ENCODE results near the gene RASL12. TPM values are rescaled to one million over a fixed set of nuclear protein-coding genes. Genes with fewer than 3 reads are reported as not detected.

RASL12 gene
- total RNA-seq, 2 donors from 2014 or later = 27.2 TPM

DNA sequence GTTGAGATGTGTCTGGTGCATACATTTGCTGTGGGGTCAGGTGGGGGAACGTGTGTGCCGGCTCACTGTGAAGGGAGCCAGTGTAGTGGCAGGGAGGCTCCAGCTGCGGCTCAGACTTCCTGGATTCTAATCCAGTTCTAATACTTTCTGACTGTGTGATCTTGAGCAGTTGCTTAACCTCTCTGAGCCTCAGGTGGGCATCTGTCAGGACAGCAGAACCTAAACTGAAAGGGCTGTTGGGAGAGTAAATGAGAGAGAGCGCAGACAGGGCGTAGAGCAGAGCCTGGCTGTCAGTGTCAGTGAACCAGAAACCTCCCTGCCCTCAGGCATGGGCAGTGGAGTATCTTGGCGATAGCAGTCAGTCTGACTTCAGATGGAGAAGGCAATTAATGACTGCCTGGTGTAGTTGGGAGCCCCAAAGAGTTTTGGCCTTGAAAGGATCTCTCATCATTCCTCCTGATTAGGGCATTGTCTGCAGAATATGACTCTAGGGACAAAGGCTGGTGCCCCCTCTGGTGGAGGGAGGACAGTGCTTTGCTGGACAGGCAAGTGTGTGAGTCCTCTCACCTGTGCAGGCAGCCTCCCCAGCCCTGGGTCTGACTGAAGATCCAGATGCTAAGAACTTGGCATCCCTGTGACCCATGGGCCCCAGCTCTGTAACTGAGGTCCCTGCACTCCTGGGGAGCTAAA lies 18.3 kb upstream of the RASL12 start:
- Histone ChIP-seq H3K9me3 (ENCODE audit: control insufficient read depth, low read length) (no peaks in the 10 kb centered on the region), H3K27me3 (ENCODE audit: control insufficient read depth, insufficient read depth, low read length, poor library complexity, severe bottlenecking) (no peaks in the 10 kb centered on the region), H3K4me1 (ENCODE audit: control insufficient read depth, insufficient read depth, low read length) (peaks cover 40% of the 10 kb centered on the region), H3K4me3 (ENCODE audit: low read length) (no peak overlapping the region), H3K9ac (ENCODE audit: extremely low read depth, low read length, poor library complexity, severe bottlenecking) (no peak overlapping the region), H3K27ac (ENCODE audit: low read depth, low read length) (no peak overlapping the region), H3K36me3 (ENCODE audit: control insufficient read depth, insufficient read depth, low read length) (no peaks in the 10 kb centered on the region)
- Mint-ChIP-seq H3K27ac (no peak overlapping the region), H3K4me1 (peaks cover 73% of the 10 kb centered on the region), H3K27me3 (ENCODE audit: insufficient read depth) (peaks cover 36% of the 10 kb centered on the region), H3K36me3 (ENCODE audit: low read depth) (no peaks in the 10 kb centered on the region), H3K4me3 (no peak overlapping the region), H3K9me3 (no peaks in the 10 kb centered on the region)
- 91 to 97% methylated on average over 3 to 6 of the region's 6 CpGs for WGBS, 2 experiments (ENCODE audit: insufficient coverage in 1 of 2, insufficient read length in 1 of 2)
- peak; percentile 89 for DNase-seq
- TF ChIP-seq, protein P1, sequence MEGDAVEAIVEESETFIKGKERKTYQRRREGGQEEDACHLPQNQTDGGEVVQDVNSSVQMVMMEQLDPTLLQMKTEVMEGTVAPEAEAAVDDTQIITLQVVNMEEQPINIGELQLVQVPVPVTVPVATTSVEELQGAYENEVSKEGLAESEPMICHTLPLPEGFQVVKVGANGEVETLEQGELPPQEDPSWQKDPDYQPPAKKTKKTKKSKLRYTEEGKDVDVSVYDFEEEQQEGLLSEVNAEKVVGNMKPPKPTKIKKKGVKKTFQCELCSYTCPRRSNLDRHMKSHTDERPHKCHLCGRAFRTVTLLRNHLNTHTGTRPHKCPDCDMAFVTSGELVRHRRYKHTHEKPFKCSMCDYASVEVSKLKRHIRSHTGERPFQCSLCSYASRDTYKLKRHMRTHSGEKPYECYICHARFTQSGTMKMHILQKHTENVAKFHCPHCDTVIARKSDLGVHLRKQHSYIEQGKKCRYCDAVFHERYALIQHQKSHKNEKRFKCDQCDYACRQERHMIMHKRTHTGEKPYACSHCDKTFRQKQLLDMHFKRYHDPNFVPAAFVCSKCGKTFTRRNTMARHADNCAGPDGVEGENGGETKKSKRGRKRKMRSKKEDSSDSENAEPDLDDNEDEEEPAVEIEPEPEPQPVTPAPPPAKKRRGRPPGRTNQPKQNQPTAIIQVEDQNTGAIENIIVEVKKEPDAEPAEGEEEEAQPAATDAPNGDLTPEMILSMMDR (conservative IDR thresholded peaks at IDR 0.05) = peak; percentile 79

GRCh38 chr15:65085207-65085753 lies 17.5 kb upstream of the RASL12 start:
- no peaks in the 10 kb centered on the region for H3K9me3 ChIP-seq (ENCODE audit: control insufficient read depth, low read length)
- H3K4me1 Mint-ChIP-seq = peaks cover 76% of the 10 kb centered on the region
- H3K4me1 ChIP-seq (ENCODE audit: control insufficient read depth, insufficient read depth, low read length) = peaks cover 40% of the 10 kb centered on the region
- H3K36me3 Mint-ChIP-seq (ENCODE audit: low read depth) = no peaks in the 10 kb centered on the region
- H3K4me3 ChIP-seq (ENCODE audit: low read length) = no peak overlapping the region
- TF ChIP-seq, protein P1 (conservative IDR thresholded peaks at IDR 0.05) = no peak
- H3K27me3 Mint-ChIP-seq (ENCODE audit: insufficient read depth) = peaks cover 41% of the 10 kb centered on the region
- no peaks in the 10 kb centered on the region for H3K27me3 ChIP-seq (ENCODE audit: control insufficient read depth, insufficient read depth, low read length, poor library complexity, severe bottlenecking)
- no peak overlapping the region for H3K27ac ChIP-seq (ENCODE audit: low read depth, low read length)
- H3K4me3 Mint-ChIP-seq = no peak overlapping the region
- H3K36me3 ChIP-seq (ENCODE audit: control insufficient read depth, insufficient read depth, low read length) = no peaks in the 10 kb centered on the region
- H3K9me3 Mint-ChIP-seq = no peaks in the 10 kb centered on the region
- DNase-seq = peak; percentile 44
- no peak overlapping the region for H3K9ac ChIP-seq (ENCODE audit: extremely low read depth, low read length, poor library complexity, severe bottlenecking)
- 87 to 94% methylated on average over 5 to 8 of the region's 8 CpGs for WGBS, 2 experiments (ENCODE audit: insufficient coverage in 1 of 2, insufficient read length in 1 of 2)
- no peak overlapping the region for H3K27ac Mint-ChIP-seq

DNA sequence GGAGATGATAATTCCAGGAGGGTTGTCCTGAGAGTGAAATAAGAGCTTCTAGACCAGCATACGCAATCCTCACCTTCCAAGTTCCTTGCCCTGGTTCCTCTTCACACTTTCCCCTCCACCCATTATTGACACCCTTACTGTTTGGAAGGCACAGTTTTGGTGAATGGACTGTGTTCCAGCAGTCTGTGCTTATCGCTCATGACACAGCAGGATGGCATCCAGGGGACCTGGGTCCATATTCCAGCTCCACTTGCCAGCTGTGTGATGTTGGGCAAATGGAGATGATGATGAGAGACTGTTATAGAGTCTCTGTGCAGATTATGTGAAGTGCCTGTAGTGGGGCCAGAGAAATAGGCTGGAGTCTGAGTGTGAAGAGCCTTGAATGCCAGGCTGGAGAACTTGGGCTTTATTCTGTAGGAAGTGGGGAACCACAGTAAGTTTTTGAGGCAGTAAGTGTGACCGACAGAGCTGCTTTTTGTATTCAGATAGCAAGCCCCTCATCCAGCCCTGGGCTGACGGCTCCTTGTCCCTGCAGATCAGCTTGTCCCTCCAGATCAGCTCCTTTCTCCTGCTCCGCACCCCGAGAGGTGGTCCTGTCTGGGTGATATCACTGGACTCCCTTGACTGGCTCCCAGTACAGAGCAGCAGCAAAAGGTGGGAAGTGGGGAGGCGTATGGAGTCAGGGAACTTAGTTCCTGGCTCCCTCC lies 16.9 kb upstream of the RASL12 start:
- peaks cover 40% of the 10 kb centered on the region for H3K4me1 ChIP-seq (ENCODE audit: control insufficient read depth, insufficient read depth, low read length)
- Mint-ChIP-seq H3K4me1 (peaks cover 74% of the 10 kb centered on the region), H3K4me3 (no peak overlapping the region), H3K27ac (no peak overlapping the region), H3K36me3 (ENCODE audit: low read depth) (no peaks in the 10 kb centered on the region), H3K9me3 (no peaks in the 10 kb centered on the region), H3K27me3 (ENCODE audit: insufficient read depth) (peaks cover 43% of the 10 kb centered on the region)
- no peak overlapping the region for H3K27ac ChIP-seq (ENCODE audit: low read depth, low read length)
- no peak overlapping the region for H3K9ac ChIP-seq (ENCODE audit: extremely low read depth, low read length, poor library complexity, severe bottlenecking)
- no peaks in the 10 kb centered on the region for H3K9me3 ChIP-seq (ENCODE audit: control insufficient read depth, low read length)
- no peak for DNase-seq
- 89 to 94% methylated on average over 3 to 7 of the region's 7 CpGs for WGBS, 2 experiments (ENCODE audit: insufficient coverage in 1 of 2, insufficient read length in 1 of 2)
- H3K4me3 ChIP-seq (ENCODE audit: low read length) = no peak overlapping the region
- H3K27me3 ChIP-seq (ENCODE audit: control insufficient read depth, insufficient read depth, low read length, poor library complexity, severe bottlenecking) = no peaks in the 10 kb centered on the region
- no peaks in the 10 kb centered on the region for H3K36me3 ChIP-seq (ENCODE audit: control insufficient read depth, insufficient read depth, low read length)
- TF ChIP-seq, protein P1 (conservative IDR thresholded peaks at IDR 0.05) = no peak

Measured in endodermal cell (in vitro differentiated cells).